ENCODE measurements around the gene CNTNAP4. TPM values are rescaled to one million over a fixed set of nuclear protein-coding genes. Genes with fewer than 3 reads are reported as not detected.
A peak's percentile ranks its signal among the peaks of the same experiment; 100 is the strongest.

CNTNAP4 gene
- total RNA-seq, 2 experiments from 2014 or later = not detected

- intact Hi-C loops (cut with DNase I, micrococcal nuclease) = no loop called here
- ChIA-PET POLR2A (no interaction called here), CTCF (no interaction called here)
- Mint-ChIP-seq H3K4me1 (ENCODE audit: low read depth) (no peaks in the 10 kb centered on the region), H3K36me3 (ENCODE audit: low read depth) (no peaks in the 10 kb centered on the region), H3K27me3 (no peaks in the 10 kb centered on the region), H3K9me3 (no peaks in the 10 kb centered on the region), H3K27ac (no peak overlapping the region), H3K4me3 (no peak overlapping the region)
- Histone ChIP-seq H3K9me3 (ENCODE audit: control insufficient read depth in 1 of 2, insufficient read depth in 1 of 2, low read length in 2 of 2) (peaks cover 0 to 17% of the 10 kb centered on the region in 2 experiments), H3K4me1 (ENCODE audit: insufficient read depth, low read length) (no peaks in the 10 kb centered on the region), H3K4me3 (ENCODE audit: low read length) (no peak overlapping the region), H3K27ac (ENCODE audit: low read depth in 1 of 2, low read length in 2 of 2) (no peak overlapping the region), H3K27me3 (ENCODE audit: control insufficient read depth in 1 of 2, insufficient read depth in 2 of 2, low read length in 2 of 2) (no peaks in the 10 kb centered on the region), H3K36me3 (ENCODE audit: insufficient read depth, low read length) (no peaks in the 10 kb centered on the region)
- ATAC-seq (ENCODE audit: poor library complexity) (no peak), DNase-seq (peak in 1 of 14 experiments; percentile 2)
- no peak for TF ChIP-seq CTCF (IDR thresholded peaks at IDR 0.05)
Observed at GRCh38 chr16:76235025-76235424, 42.2 kb upstream of the CNTNAP4 start.

GRCh38 chr16:76235426-76235825 lies 41.8 kb upstream of the CNTNAP4 start:
- no peak for TF ChIP-seq CTCF (IDR thresholded peaks at IDR 0.05)
- H3K36me3 Mint-ChIP-seq (ENCODE audit: low read depth) = no peaks in the 10 kb centered on the region
- no peaks in the 10 kb centered on the region for H3K9me3 Mint-ChIP-seq
- intact Hi-C loops (cut with DNase I, micrococcal nuclease) = no loop called here
- ChIA-PET CTCF (no interaction called here), POLR2A (no interaction called here)
- H3K4me1 ChIP-seq (ENCODE audit: insufficient read depth, low read length) = no peaks in the 10 kb centered on the region
- no peak overlapping the region for H3K4me3 Mint-ChIP-seq
- no peak overlapping the region for H3K4me3 ChIP-seq (ENCODE audit: low read length)
- H3K36me3 ChIP-seq (ENCODE audit: insufficient read depth, low read length) = no peaks in the 10 kb centered on the region
- ATAC-seq (ENCODE audit: poor library complexity) (no peak), DNase-seq (no peak)
- H3K4me1 Mint-ChIP-seq (ENCODE audit: low read depth) = no peaks in the 10 kb centered on the region
- no peak overlapping the region for H3K27ac ChIP-seq (ENCODE audit: low read depth in 1 of 2, low read length in 2 of 2)
- no peaks in the 10 kb centered on the region for H3K27me3 Mint-ChIP-seq
- no peak overlapping the region for H3K27ac Mint-ChIP-seq
- H3K9me3 ChIP-seq (ENCODE audit: control insufficient read depth in 1 of 2, insufficient read depth in 1 of 2, low read length in 2 of 2) = peaks cover 0 to 17% of the 10 kb centered on the region in 2 experiments
- no peaks in the 10 kb centered on the region for H3K27me3 ChIP-seq (ENCODE audit: control insufficient read depth in 1 of 2, insufficient read depth in 2 of 2, low read length in 2 of 2)

GRCh38 chr16:76237471-76237870 lies 39.7 kb upstream of the CNTNAP4 start:
- no peak overlapping the region for H3K27ac Mint-ChIP-seq
- H3K9me3 Mint-ChIP-seq = no peaks in the 10 kb centered on the region
- Histone ChIP-seq H3K27ac (ENCODE audit: low read depth in 1 of 2, low read length in 2 of 2) (no peak overlapping the region), H3K36me3 (ENCODE audit: insufficient read depth, low read length) (no peaks in the 10 kb centered on the region), H3K4me3 (ENCODE audit: low read length) (no peak overlapping the region), H3K27me3 (ENCODE audit: control insufficient read depth in 1 of 2, insufficient read depth in 2 of 2, low read length in 2 of 2) (no peaks in the 10 kb centered on the region), H3K9me3 (ENCODE audit: control insufficient read depth in 1 of 2, insufficient read depth in 1 of 2, low read length in 2 of 2) (peaks cover 0 to 16% of the 10 kb centered on the region in 2 experiments), H3K4me1 (ENCODE audit: insufficient read depth, low read length) (no peaks in the 10 kb centered on the region)
- no peaks in the 10 kb centered on the region for H3K4me1 Mint-ChIP-seq (ENCODE audit: low read depth)
- DNase-seq = no peak
- POLR2A ChIA-PET = no interaction called here
- no peak overlapping the region for H3K4me3 Mint-ChIP-seq
- CTCF ChIA-PET = no interaction called here
- H3K27me3 Mint-ChIP-seq = no peaks in the 10 kb centered on the region
- no peak for ATAC-seq (ENCODE audit: poor library complexity)
- no peaks in the 10 kb centered on the region for H3K36me3 Mint-ChIP-seq (ENCODE audit: low read depth)
- no peak for TF ChIP-seq CTCF (IDR thresholded peaks at IDR 0.05)
- intact Hi-C loops (cut with DNase I, micrococcal nuclease) = no loop called here
